WTC11 (cell line): ENCODE data around the gene TRIM66. TPM values are rescaled to one million over a fixed set of nuclear protein-coding genes. Genes with fewer than 3 reads are reported as not detected.
A peak's percentile ranks its signal among the peaks of the same experiment; 100 is the strongest.

Experiments used
- ATAC-seq: fragments of 200-7000 bp; cut with Tn5 transposase; 2 replicates; pipeline ENCODE4 v1.10.0; 2021; ENCODE audit warnings: mild to moderate bottlenecking, moderate library complexity
- CTCF ChIA-PET: fragments of 300-600 bp; sonication (Branson Sonifier 250); formaldehyde crosslinking; loops from one replicate; lab custom pipeline; 2021; ENCODE audit warnings: antibody characterized with exemption; lab: Charles Lee
- POLR2A ChIA-PET: fragments of 350-600 bp; sonication (Branson Sonifier 250); formaldehyde crosslinking; loops from one replicate; lab custom pipeline; 2021; ENCODE audit warnings: antibody characterized with exemption; lab: Charles Lee
- DNase-seq: peaks from one replicate; pipeline ENCODE4 v3.0.0; 2021; ENCODE audit warnings: low spot score
- H3K27ac Mint-ChIP-seq: 2 replicates; pipeline ENCODE4 v1.8.0; 2021; ENCODE audit warnings: mixed read lengths
- H3K27me3 Mint-ChIP-seq: 2 replicates; pipeline ENCODE4 v1.8.0; 2021; ENCODE audit warnings: low read depth, mild to moderate bottlenecking, moderate library complexity, mixed read lengths
- H3K36me3 Mint-ChIP-seq: 2 replicates; pipeline ENCODE4 v1.8.0; 2021; ENCODE audit warnings: mixed read lengths
- H3K4me1 Mint-ChIP-seq: 2 replicates; pipeline ENCODE4 v1.8.0; 2022; ENCODE audit warnings: mixed read lengths
- H3K4me3 Mint-ChIP-seq: 2 replicates; pipeline ENCODE4 v1.8.0; 2021; ENCODE audit warnings: mild to moderate bottlenecking, moderate library complexity, mixed read lengths
- H3K9me3 Mint-ChIP-seq: 2 replicates; pipeline ENCODE4 v1.8.0; 2021; ENCODE audit warnings: mixed read lengths
- CDX4 ChIP-seq: fragments of 250-450 bp; sonication (Bioruptor Pico); IDR thresholded peaks from 2 replicates; pipeline ENCODE4 v1.9.0; 2021; ENCODE audit warnings: moderate library complexity, mild to moderate bottlenecking, inconsistent platforms, borderline replicate concordance
- CREB1 ChIP-seq: sonication (generic); formaldehyde crosslinking; IDR thresholded peaks from 2 replicates; pipeline ENCODE4 v1.8.0; 2023; ENCODE audit warnings: mild to moderate bottlenecking, missing genetic modification reagents
- CREM ChIP-seq: sonication (generic); formaldehyde crosslinking; IDR thresholded peaks from 2 replicates; pipeline ENCODE4 v1.8.1; 2022; ENCODE audit warnings: mild to moderate bottlenecking, missing genetic modification reagents, moderate library complexity
- CTCF ChIP-seq: fragments of 200-600 bp; IDR thresholded peaks from 2 replicates; pipeline ENCODE4 v1.8.0; 2022; ENCODE audit warnings: antibody characterized with exemption
- ETV6 ChIP-seq: sonication (generic); formaldehyde crosslinking; IDR thresholded peaks from 2 replicates; pipeline ENCODE4 v1.8.1; 2022; ENCODE audit warnings: mild to moderate bottlenecking, missing genetic modification reagents
- GABPB1 ChIP-seq: sonication (generic); formaldehyde crosslinking; IDR thresholded peaks from 2 replicates; pipeline ENCODE4 v1.8.1; 2023; ENCODE audit warnings: mild to moderate bottlenecking, missing genetic modification reagents
- IRF2 ChIP-seq: sonication (generic); formaldehyde crosslinking; IDR thresholded peaks from 2 replicates; pipeline ENCODE4 v1.8.0; 2022; ENCODE audit warnings: low read depth, missing genetic modification reagents, borderline replicate concordance
- JAZF1 ChIP-seq: fragments of 250-450 bp; sonication (Bioruptor Pico); IDR thresholded peaks from 2 replicates; pipeline ENCODE4 v1.9.0; 2021; ENCODE audit warnings: moderate library complexity, mild to moderate bottlenecking, inconsistent platforms
- KAT7 ChIP-seq: sonication (generic); formaldehyde crosslinking; IDR thresholded peaks from 2 replicates; pipeline ENCODE4 v1.8.1; 2023; ENCODE audit warnings: missing genetic modification reagents, mild to moderate bottlenecking, borderline replicate concordance
- PREB ChIP-seq: sonication (generic); formaldehyde crosslinking; IDR thresholded peaks from 2 replicates; pipeline ENCODE4 v1.8.1; 2022; ENCODE audit warnings: mild to moderate bottlenecking, missing genetic modification reagents, moderate library complexity, borderline replicate concordance
- SOX15 ChIP-seq: fragments of 250-450 bp; sonication (Bioruptor Pico); IDR thresholded peaks from 2 replicates; pipeline ENCODE4 v1.9.0; 2021; ENCODE audit warnings: mild to moderate bottlenecking
- TEAD4 ChIP-seq: sonication (generic); formaldehyde crosslinking; IDR thresholded peaks from 2 replicates; pipeline ENCODE4 v1.8.0; 2022; ENCODE audit warnings: mild to moderate bottlenecking, missing genetic modification reagents
- ZBTB21 ChIP-seq: sonication (generic); formaldehyde crosslinking; IDR thresholded peaks from 2 replicates; pipeline ENCODE4 v1.8.1; 2023; ENCODE audit warnings: mild to moderate bottlenecking, missing genetic modification reagents, borderline replicate concordance
- ZMAT4 ChIP-seq: fragments of 250-450 bp; sonication (Bioruptor Pico); IDR thresholded peaks from 2 replicates; pipeline ENCODE4 v1.9.0; 2021; ENCODE audit warnings: mild to moderate bottlenecking
- ZNF232 ChIP-seq: sonication (generic); formaldehyde crosslinking; IDR thresholded peaks from 2 replicates; pipeline ENCODE4 v1.8.0; 2022; ENCODE audit warnings: mild to moderate bottlenecking, missing genetic modification reagents
- ZNF396 ChIP-seq: fragments of 250-450 bp; sonication (Bioruptor Pico); IDR thresholded peaks from 2 replicates; pipeline ENCODE4 v1.8.0; 2021; ENCODE audit warnings: mild to moderate bottlenecking, moderate library complexity, borderline replicate concordance
- ZNF416 ChIP-seq: fragments of 250-450 bp; sonication (Bioruptor Pico); IDR thresholded peaks from 2 replicates; pipeline ENCODE4 v1.9.0; 2021; ENCODE audit warnings: mild to moderate bottlenecking, inconsistent platforms
- ZNF512 ChIP-seq: sonication (generic); formaldehyde crosslinking; IDR thresholded peaks from 2 replicates; pipeline ENCODE4 v1.8.1; 2022; ENCODE audit warnings: missing genetic modification reagents, borderline replicate concordance
- ZNF671 ChIP-seq: fragments of 250-450 bp; sonication (Bioruptor Pico); IDR thresholded peaks from 2 replicates; pipeline ENCODE4 v1.8.0; 2021; ENCODE audit warnings: mild to moderate bottlenecking
- ZSCAN18 ChIP-seq: fragments of 250-450 bp; sonication (Bioruptor Pico); IDR thresholded peaks from 2 replicates; pipeline ENCODE4 v2.1.2; 2022; ENCODE audit warnings: mild to moderate bottlenecking, moderate library complexity
- total RNA-seq: library from RNA; stranded (reverse); gene quantifications from 3 replicates; pipeline ENCODE4 v1.2.3, GENCODE V29; 2021

Gene TRIM66
- total RNA-seq, 1 experiment from 2014 or later, result 5.6 TPM

- peaks cover 6% of the 10 kb centered on the region for H3K9me3 Mint-ChIP-seq
- peaks cover 11% of the 10 kb centered on the region; the same call in 1 of the 2 replicates for H3K36me3 Mint-ChIP-seq
- H3K4me3 Mint-ChIP-seq, result no peak overlapping the region
- H3K27me3 Mint-ChIP-seq, result no peaks in the 10 kb centered on the region; the same call in 1 of the 2 replicates
- POLR2A ChIA-PET, result no interaction called here
- CTCF ChIA-PET, result no interaction called here
- no peak overlapping the region for H3K27ac Mint-ChIP-seq
- TF ChIP-seq ETV6 (CRISPR knock-in tag) (no peak), ZNF416 (CRISPR knock-in tag) (no peak), CREB1 (CRISPR knock-in tag) (no peak), ZNF232 (CRISPR knock-in tag) (no peak), IRF2 (no peak), CDX4 (no peak), TEAD4 (no peak), ZNF396 (CRISPR knock-in tag) (no peak), SOX15 (CRISPR knock-in tag) (no peak), JAZF1 (CRISPR knock-in tag) (no peak), CREM (CRISPR knock-in tag) (no peak), GABPB1 (CRISPR knock-in tag) (no peak), ZSCAN18 (no peak), CTCF (no peak), ZBTB21 (CRISPR knock-in tag) (no peak), ZNF671 (no peak), PREB (CRISPR knock-in tag) (no peak), ZMAT4 (CRISPR knock-in tag) (no peak), ZNF512 (CRISPR knock-in tag) (no peak), KAT7 (CRISPR knock-in tag) (no peak)
- TF ChIP-seq, all 79 proteins: peak for 0
- DNase-seq (no peak), ATAC-seq (peak; percentile 15; the same call in 1 of the 2 replicates)
- peaks cover 28% of the 10 kb centered on the region for H3K4me1 Mint-ChIP-seq
These were observed 41.1 kb downstream of the TRIM66 start for GRCh38 chr11:8641332-8641731.
